Stomach (tissue), 9 donors: ENCODE measurements around the gene SF3B6. TPM values are rescaled to one million over a fixed set of nuclear protein-coding genes. Genes with fewer than 3 reads are reported as not detected.
A peak's percentile ranks its signal among the peaks of the same experiment; 100 is the strongest.

ENCODE experiments used
- DNase-seq, 2 donors: peaks; one replicate each; pipeline versions ENCODE4 v3.0.0 to v3.0.0-alpha.2; 2013 to 2019
- H3K27ac ChIP-seq, 5 donors: fragments of 200-600 bp in 4 of 5; sonication (generic) in 4 of 5; one replicate each; pipeline ENCODE4 v1.5.1; 2013 to 2019; ENCODE audit warnings: mild to moderate bottlenecking in 1 of 5, moderate library complexity in 1 of 5
- H3K27me3 ChIP-seq, 3 donors: fragments of 200-600 bp; sonication (generic); one replicate each; pipeline ENCODE4 v1.5.1; 2017 to 2019; ENCODE audit warnings: mixed run types in 1 of 3
- H3K36me3 ChIP-seq, 4 donors: fragments of 200-600 bp; sonication (generic); 1 replicate in 3 of 4; 2 replicates in 1 of 4; pipeline ENCODE4 v1.5.1; 2016 to 2019
- H3K4me1 ChIP-seq, 4 donors: fragments of 200-600 bp; sonication (generic); one replicate each; pipeline ENCODE4 v1.5.1; 2016 to 2019
- H3K4me3 ChIP-seq, 4 donors: fragments of 200-600 bp; sonication (generic) in 3 of 4; one replicate each; pipeline ENCODE4 v1.5.1; 2016 to 2019; ENCODE audit warnings: mild to moderate bottlenecking in 1 of 4
- H3K9me3 ChIP-seq, 4 donors: fragments of 200-600 bp; sonication (generic); one replicate each; pipeline ENCODE4 v1.5.1; 2016 to 2019
- EP300 ChIP-seq: sonication (generic); formaldehyde crosslinking; IDR thresholded peaks from one replicate; pipeline ENCODE4 v1.6.1; 2017; ENCODE audit warnings: antibody characterized with exemption
- POLR2A ChIP-seq, 4 donors: fragments of 450-650 bp; IDR thresholded peaks; one replicate each; pipeline ENCODE4 v1.6.1; 2016; ENCODE audit warnings: antibody characterized with exemption in 4 of 4, control low read depth in 2 of 4, mild to moderate bottlenecking in 1 of 4, moderate library complexity in 1 of 4
- POLR2AphosphoS5 ChIP-seq, 3 donors: sonication (generic); formaldehyde crosslinking; IDR thresholded peaks; one replicate each; pipeline ENCODE4 v1.6.1; 2016; ENCODE audit warnings: antibody characterized with exemption in 3 of 3
- WGBS, 5 donors: extraction: QIAGEN DNeasy Blood & Tissue Kit in 3 of 5; methylation state at CpG; one replicate each; pipeline versions ENCODE4 v1.1.5 to v1.1.7; 2013 to 2018; 5-methylcytosine and 5-hydroxymethylcytosine counted together
- intact Hi-C: fragments of 100-400 bp; cut with DNase I; formaldehyde crosslinking; loops from one replicate; pipeline ENCODE4 v1.15.1; 2023; ENCODE audit warnings: low total_unique reads
- polyA plus RNA-seq, 3 donors: library from polyadenylated mRNA; stranded (reverse); fragments of 200-250 nt; gene quantifications; one replicate each; pipeline ENCODE4 v1.2.3, GENCODE V29; 2013
- total RNA-seq, 5 donors: library from RNA; depleted of rRNA; stranded (reverse); fragments of >200 nt; gene quantifications; one replicate each; pipeline versions ENCODE4 v1.1.0 to v1.2.3, GENCODE V29; 2014 to 2016
- TF ChIP-seq, protein P1 (sequence below), 7 experiments: fragments of 450-650 bp in 4 of 7; fragments of 200-600 bp in 3 of 7; sonication (generic) in 3 of 7; IDR thresholded peaks; one replicate each; pipeline ENCODE4 v1.5.1; 2016 to 2019; ENCODE audit warnings: antibody characterized with exemption in 7 of 7, control low read depth in 2 of 7, mild to moderate bottlenecking in 1 of 7
- donor health status: healthy with polysubstance abuse.
- donor health status: Bipolar disorder and iron deficiency.
- donor health status: healthy.

Gene SF3B6
- total and polyA plus RNA-seq, 8 donors: 18.8 to 139 (median 89.2) TPM

DNA sequence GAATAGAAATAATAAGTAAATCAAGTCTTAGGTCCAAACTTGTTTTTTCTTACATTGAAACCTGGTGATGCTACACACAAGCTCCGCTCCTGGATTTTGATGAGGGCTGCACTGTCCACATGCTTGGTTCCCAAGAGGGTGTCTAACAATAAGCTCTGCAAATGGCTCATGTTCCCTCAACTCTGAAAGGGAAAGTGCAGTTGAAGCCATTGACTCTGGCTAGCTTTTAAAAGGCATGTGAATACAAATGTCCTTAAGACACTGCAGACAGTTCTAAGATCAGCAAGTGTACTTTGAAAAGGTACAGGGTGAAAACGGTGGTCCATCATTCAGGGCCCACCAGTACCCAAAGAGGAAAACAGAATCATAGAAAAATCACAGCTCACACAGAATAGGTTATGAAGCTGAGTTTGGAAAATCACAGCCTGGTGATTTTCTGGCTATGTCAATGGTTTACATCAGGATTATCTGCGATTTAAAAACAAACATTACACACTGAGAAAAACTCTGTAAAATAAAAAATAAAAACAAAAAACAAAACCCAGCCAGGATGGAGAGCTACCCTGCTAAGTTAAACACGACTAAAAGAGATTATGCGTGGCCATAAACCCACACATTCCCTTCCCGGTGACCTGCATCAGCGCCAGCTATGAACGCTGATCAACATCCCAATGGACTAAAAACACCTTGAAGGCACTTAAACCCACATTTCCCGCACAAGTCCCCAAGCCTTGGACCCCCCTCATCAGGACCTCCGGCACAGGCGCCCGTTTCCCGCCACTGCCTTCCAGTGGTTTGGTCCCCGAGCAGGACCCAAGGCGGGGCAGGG, 46.5 kb upstream of the SF3B6 start:
- no peaks in the 10 kb centered on the region for H3K9me3 ChIP-seq
- peak overlapping the region; percentile 90 to 96 (median 95) for H3K27ac ChIP-seq
- 8 to 13% (median 10%) methylated on average over 8 to 15 of the region's 15 CpGs for WGBS, 5 donors
- no peaks in the 10 kb centered on the region for H3K36me3 ChIP-seq
- H3K27me3 ChIP-seq: no peaks in the 10 kb centered on the region
- intact Hi-C loops: no loop called here
- H3K4me3 ChIP-seq: peak overlapping the region; percentile 73 to 77 (median 75)
- peaks cover 0 to 21% (median 15%) of the 10 kb centered on the region in 4 donors for H3K4me1 ChIP-seq
- peak in 1 of 2 donors; percentile 17 for DNase-seq
- TF ChIP-seq POLR2A (IDR thresholded peaks at IDR 0.05): no peak
- no peak for TF ChIP-seq POLR2AphosphoS5 (IDR thresholded peaks at IDR 0.05)
- TF ChIP-seq, protein P1, sequence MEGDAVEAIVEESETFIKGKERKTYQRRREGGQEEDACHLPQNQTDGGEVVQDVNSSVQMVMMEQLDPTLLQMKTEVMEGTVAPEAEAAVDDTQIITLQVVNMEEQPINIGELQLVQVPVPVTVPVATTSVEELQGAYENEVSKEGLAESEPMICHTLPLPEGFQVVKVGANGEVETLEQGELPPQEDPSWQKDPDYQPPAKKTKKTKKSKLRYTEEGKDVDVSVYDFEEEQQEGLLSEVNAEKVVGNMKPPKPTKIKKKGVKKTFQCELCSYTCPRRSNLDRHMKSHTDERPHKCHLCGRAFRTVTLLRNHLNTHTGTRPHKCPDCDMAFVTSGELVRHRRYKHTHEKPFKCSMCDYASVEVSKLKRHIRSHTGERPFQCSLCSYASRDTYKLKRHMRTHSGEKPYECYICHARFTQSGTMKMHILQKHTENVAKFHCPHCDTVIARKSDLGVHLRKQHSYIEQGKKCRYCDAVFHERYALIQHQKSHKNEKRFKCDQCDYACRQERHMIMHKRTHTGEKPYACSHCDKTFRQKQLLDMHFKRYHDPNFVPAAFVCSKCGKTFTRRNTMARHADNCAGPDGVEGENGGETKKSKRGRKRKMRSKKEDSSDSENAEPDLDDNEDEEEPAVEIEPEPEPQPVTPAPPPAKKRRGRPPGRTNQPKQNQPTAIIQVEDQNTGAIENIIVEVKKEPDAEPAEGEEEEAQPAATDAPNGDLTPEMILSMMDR (IDR thresholded peaks at IDR 0.05): no peak
- no peak for TF ChIP-seq EP300

DNA sequence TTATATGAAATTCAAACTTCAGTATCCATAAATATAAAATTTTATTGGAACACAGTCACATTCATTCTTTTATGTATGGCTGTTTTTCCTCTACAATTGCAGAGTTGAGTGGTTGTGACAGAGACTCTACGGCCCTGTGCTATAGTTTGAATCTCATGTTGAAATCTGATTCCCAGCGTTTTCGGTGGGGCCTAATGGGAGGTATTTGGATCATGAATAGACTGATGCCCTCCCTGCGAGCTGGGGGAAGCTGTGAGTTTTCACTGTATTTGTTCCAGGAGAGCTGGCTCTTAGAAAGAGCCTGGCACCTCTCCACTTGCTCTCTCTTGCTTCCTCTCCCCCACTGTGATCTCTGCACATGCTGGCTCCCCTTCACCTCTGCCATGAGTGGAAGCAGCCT, 45.3 kb upstream of the SF3B6 start:
- TF ChIP-seq EP300 (no peak), POLR2AphosphoS5 (IDR thresholded peaks at IDR 0.05) (no peak), POLR2A (IDR thresholded peaks at IDR 0.05) (no peak)
- TF ChIP-seq, protein P1 (IDR thresholded peaks at IDR 0.05): no peak
- no peak overlapping the region for H3K27ac ChIP-seq
- no peaks in the 10 kb centered on the region for H3K36me3 ChIP-seq
- H3K4me3 ChIP-seq: no peak overlapping the region
- no peaks in the 10 kb centered on the region for H3K9me3 ChIP-seq
- no peaks in the 10 kb centered on the region for H3K27me3 ChIP-seq
- 55 to 82% (median 75%) methylated on average over 4 of the region's 4 CpGs for WGBS, 5 donors
- peak in 1 of 2 donors; percentile 18 for DNase-seq
- peaks cover 0 to 21% (median 15%) of the 10 kb centered on the region in 4 donors for H3K4me1 ChIP-seq
- intact Hi-C loops: no loop called here

DNA sequence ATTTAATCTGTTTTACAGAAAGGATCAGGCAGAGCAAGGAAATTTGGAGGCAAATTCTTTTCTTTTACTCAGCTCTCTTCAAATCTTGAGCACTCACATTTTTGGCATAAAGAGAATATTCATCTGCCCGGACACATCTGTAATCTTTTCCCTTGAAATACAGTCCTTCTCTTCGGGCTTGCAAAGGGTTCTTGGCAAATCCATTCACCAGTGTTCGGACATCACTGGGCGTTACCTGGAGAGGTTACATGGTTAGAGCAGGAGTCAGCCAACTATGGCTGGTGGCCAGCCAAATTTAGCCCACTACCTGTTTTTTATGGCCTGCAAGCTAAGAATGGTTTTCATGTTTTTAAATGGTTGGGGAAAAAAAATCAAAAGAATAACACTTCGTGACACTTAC, 44.9 kb upstream of the SF3B6 start:
- Histone ChIP-seq H3K36me3 (peaks cover 0 to 4% (median 1%) of the 10 kb centered on the region in 4 donors), H3K4me3 (no peak overlapping the region), H3K27ac (no peak overlapping the region), H3K27me3 (no peaks in the 10 kb centered on the region), H3K9me3 (no peaks in the 10 kb centered on the region), H3K4me1 (peaks cover 0 to 21% (median 15%) of the 10 kb centered on the region in 4 donors)
- peak in 1 of 2 donors; percentile 20 for DNase-seq
- intact Hi-C loops: no loop called here
- WGBS, 5 donors: 76 to 90% (median 88%) methylated on average over 5 of the region's 5 CpGs
- TF ChIP-seq, protein P1 (IDR thresholded peaks at IDR 0.05): no peak

DNA sequence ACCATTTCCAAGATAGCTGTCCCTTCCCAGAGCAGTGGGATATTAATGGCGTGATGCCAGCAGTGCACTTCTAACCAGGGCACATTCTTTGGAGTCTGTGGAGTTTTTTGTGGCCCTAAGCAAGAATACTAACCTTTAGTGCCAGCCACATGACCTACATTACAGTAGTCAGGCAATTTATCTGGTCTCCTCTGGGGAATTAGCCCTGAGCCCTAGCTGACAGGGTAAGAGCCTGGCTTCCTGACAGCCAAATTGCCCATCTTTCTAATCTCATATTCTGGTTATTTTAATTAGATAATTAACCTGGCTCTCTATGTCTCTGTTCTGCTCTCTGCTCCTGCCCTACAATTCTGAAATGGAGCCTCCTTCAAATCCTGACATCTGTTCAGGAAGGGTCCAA, 41.8 kb upstream of the SF3B6 start:
- intact Hi-C loops: no loop called here
- whole genome bisulfite sequencing, 5 donors: 76 to 88% (median 82%) methylated on average over 1 of the region's 1 CpG
- TF ChIP-seq POLR2AphosphoS5 (IDR thresholded peaks at IDR 0.05) (no peak), EP300 (no peak), POLR2A (IDR thresholded peaks at IDR 0.05) (no peak)
- TF ChIP-seq, protein P1 (IDR thresholded peaks at IDR 0.05): no peak

More for the DNA sequence above, 41.8 kb upstream of the SF3B6 start:
- DNase-seq: peak in 1 of 2 donors; percentile 13
- peaks cover 0 to 16% (median 7%) of the 10 kb centered on the region in 4 donors for H3K36me3 ChIP-seq
- H3K4me3 ChIP-seq: no peak overlapping the region
- H3K27me3 ChIP-seq: no peaks in the 10 kb centered on the region
- peaks cover 0 to 7% (median 3%) of the 10 kb centered on the region in 4 donors for H3K9me3 ChIP-seq
- no peak overlapping the region for H3K27ac ChIP-seq
- peaks cover 0 to 8% (median 3%) of the 10 kb centered on the region in 4 donors for H3K4me1 ChIP-seq
